GM12864 (cell line): ENCODE data around the gene LUZP1.

ENCODE experiments used
- DNase-seq: peaks from one replicate; pipeline ENCODE4 v3.0.0-alpha.2; 2011; ENCODE audit warnings: low read depth
- H3K4me3 ChIP-seq: 2 replicates; pipeline ENCODE4 v1.5.1; 2011; ENCODE audit warnings: mild to moderate bottlenecking, low read depth, low read length, control low read depth
- TF ChIP-seq, protein P1 (sequence below): IDR thresholded peaks from 2 replicates; pipeline ENCODE4 v1.5.1; 2011; ENCODE audit warnings: low read depth, mild to moderate bottlenecking, moderate library complexity, low read length, control low read depth, inconsistent platforms; ENCODE audit errors: missing control alignments

Gene LUZP1

DNA sequence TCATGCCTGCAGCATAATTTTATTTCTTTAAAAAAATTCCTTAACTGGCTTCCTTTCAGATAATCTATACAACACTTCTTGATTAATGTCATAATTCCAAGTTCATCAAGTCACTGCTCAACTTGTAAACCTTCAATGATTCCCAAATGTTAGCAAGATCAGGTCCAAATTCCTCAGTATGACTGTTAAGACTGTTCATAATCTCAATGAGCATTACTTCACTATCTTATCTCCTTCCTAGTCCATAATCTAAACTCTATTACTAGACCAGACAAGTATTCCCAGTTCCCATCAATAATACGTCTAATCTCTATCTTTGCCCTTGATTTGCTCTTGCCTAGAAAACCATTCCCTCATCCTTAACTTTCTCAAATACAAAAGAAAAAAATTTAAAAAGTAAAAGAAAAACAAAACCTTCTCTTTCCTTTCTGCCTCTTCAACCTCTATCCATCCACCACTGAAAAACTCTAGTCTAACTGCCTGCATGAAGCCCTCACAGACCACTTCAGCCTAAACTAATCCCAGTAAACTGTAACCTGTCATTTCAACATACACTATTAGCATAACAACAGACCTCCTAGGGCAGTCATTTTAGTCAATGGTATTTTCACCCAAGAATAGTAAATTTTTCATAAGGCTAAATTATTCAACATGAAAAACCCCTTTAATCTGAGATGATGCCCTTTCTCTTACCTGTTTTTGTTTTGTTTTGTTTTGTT is 15.5 kb downstream of the LUZP1 start:
- DNase-seq = no peak
- TF ChIP-seq, protein P1, sequence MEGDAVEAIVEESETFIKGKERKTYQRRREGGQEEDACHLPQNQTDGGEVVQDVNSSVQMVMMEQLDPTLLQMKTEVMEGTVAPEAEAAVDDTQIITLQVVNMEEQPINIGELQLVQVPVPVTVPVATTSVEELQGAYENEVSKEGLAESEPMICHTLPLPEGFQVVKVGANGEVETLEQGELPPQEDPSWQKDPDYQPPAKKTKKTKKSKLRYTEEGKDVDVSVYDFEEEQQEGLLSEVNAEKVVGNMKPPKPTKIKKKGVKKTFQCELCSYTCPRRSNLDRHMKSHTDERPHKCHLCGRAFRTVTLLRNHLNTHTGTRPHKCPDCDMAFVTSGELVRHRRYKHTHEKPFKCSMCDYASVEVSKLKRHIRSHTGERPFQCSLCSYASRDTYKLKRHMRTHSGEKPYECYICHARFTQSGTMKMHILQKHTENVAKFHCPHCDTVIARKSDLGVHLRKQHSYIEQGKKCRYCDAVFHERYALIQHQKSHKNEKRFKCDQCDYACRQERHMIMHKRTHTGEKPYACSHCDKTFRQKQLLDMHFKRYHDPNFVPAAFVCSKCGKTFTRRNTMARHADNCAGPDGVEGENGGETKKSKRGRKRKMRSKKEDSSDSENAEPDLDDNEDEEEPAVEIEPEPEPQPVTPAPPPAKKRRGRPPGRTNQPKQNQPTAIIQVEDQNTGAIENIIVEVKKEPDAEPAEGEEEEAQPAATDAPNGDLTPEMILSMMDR = no peak
- no peak overlapping the region for H3K4me3 ChIP-seq

DNA sequence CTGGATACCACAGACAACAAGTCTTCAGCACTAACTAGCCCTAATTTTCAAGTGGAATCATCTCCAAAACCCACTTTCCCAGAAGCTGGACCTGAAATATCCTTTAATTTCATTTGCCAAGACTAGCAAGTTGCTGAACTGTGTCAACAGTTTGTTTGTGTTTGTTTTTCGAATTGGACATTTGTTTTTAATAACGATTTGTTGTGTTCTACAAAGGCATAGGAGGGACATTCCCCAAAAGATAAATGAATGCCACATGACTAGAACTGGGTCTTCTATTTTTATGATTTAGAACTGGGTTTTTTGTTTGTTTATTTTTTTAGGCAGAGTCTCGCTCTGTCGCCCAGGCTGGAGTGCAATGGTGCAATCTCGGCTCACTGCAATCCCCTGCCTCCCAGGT is 17.9 kb downstream of the LUZP1 start:
- H3K4me3 ChIP-seq = no peak overlapping the region
- TF ChIP-seq, protein P1 = no peak
- no peak for DNase-seq

DNA sequence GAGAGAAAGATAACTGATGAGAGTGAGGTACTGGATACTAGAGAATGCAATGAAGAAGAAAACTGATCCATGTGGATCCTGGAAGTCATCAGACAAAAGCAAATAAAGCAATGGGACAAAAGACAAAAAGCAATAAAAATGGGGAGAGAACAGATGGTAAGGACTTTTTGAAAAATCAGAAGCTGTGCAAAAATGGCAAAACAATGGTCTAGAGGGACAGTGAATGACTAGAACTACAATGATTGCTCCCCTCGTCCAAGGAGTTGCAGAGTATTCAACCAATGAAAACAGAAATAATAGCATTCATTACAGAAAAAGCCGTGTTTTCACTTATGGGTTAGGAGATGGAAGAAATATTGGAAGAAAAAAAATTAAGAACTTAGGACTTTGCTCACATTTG is 18.5 kb downstream of the LUZP1 start:
- H3K4me3 ChIP-seq = no peak overlapping the region
- TF ChIP-seq, protein P1 = no peak
- no peak for DNase-seq

DNA sequence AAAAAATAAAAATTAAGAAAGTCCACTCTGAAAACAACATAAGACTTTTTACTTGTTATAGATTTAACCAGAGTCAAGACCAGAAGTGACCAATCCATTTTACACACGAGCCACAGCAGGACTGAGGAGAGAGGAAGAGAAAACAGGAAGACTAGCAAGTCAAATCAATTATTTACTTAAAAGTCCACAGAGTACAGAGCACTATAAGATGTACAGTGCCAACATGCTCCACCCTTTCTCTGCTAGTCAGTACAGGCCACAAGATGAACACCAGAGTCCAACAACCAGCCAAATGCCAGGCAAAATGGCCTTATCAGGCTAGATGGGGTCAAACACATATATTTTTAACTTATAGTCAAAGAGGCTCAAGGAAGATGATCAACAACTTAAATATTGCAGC is 19.5 kb downstream of the LUZP1 start:
- TF ChIP-seq, protein P1 = no peak

DNA sequence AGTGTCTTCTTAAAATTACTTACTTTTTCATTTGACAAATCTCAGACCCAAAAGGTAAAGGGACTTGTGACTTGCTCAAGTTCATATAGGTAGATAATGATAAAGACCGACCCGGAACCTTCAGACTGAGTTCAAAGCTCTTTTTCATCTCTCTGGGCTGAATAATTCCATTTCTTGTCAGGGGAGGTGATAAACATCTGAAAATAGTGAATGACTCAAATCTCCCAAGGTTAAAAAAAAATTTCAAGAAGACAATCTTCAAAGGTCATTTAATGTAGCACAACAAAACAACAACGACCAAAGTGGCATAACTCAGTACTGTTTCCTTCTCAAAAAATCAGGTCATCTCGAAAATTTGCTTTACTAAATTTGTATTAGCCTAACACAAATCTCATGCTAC is 20.6 kb downstream of the LUZP1 start:
- no peak overlapping the region for H3K4me3 ChIP-seq
- TF ChIP-seq, protein P1 = no peak
- DNase-seq = no peak

More for the DNA sequence above, 19.5 kb downstream of the LUZP1 start:
- DNase-seq = no peak
- no peak overlapping the region for H3K4me3 ChIP-seq

DNA sequence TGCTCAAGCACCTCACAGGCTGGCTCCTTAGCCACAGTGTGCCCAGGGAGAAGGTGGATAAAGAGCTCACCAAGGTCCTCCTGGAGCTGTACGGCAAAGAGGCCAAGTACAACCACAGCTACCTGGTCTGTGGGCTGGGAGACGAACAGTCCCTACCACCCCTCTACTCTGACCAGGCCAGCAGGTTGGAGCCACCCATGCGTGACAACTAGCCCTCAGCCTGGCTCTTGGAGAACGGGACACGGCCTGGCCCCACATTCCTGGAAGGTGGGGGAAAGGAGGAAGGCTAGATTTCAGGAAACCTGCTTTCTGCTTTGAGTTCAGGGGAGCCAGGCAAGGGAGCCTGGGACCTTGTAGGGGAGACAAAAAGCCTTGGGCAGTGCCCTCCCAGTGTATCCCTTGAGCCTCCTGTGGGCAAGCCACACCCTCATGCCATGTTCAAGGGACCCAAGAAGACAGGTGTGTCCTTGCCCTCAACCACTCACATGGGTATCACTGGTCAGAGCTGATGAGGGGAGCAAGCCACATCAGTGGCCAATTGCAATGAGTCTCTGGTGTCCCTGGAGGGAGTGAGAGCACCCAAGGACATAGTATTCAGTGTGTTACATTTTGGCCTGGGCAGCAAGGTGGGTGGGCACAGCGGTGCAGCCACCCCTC is 27.6 kb downstream of the LUZP1 start:
- no peak overlapping the region for H3K4me3 ChIP-seq
- TF ChIP-seq, protein P1 = no peak
- DNase-seq = no peak
